ENCODE measurements around the gene FAM83G. TPM values are rescaled to one million over a fixed set of nuclear protein-coding genes. Genes with fewer than 3 reads are reported as not detected.

Gene FAM83G
- total RNA-seq, 1 experiment from 2014 or later = 38.7 TPM

DNA sequence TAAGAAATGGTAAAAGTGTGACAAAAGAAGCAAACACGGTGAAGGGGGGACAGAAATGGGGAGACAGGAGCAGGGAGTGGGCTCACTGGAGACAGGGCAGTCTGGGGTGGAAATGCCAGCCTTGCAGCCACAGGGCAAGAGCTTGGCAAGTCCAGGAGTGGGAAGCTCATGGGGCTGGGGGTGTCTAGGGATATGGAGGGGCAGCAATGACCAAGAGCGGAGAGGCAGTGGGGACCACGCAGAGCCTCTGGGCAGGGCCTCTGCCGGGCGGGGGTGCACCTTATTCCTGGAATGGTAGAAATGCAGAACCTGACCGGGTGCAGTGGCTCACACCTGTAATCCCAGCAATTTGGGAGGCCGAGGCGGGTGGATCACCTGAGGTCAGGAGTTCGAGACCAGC, 40.0 kb downstream of the FAM83G start:
- H3K27me3 ChIP-seq (ENCODE audit: insufficient read depth, low read length) = no peaks in the 10 kb centered on the region
- no CpG with 5 or more reads among the region's 9 CpGs for WGBS (ENCODE audit: extremely low coverage, insufficient read length, low lambda C conversion rate)
- no peaks in the 10 kb centered on the region for H3K9me3 ChIP-seq (ENCODE audit: control insufficient read depth, low read depth, low read length)
- no peak overlapping the region for H3K23ac ChIP-seq (ENCODE audit: insufficient read length, low read depth, low read length)
- H4K8ac ChIP-seq (replicated peaks; ENCODE audit: insufficient read length, low read depth, low read length) = no peak overlapping the region
- H2AFZ ChIP-seq (ENCODE audit: low read length) = no peak overlapping the region
- H2BK15ac ChIP-seq (ENCODE audit: low read depth, low read length) = no peak overlapping the region
- Mint-ChIP-seq H3K27ac (peak overlapping the region in 1 of 3 experiments; percentile 81; a peak in 1 of 7 replicates), H3K4me3 (no peak overlapping the region; a peak in 1 of 5 replicates), H3K36me3 (ENCODE audit: insufficient read depth in 1 of 3, low read depth in 3 of 3) (peaks cover 0 to 4% (median 2%) of the 10 kb centered on the region in 3 experiments; a peak in 1 of 7 replicates), H3K27me3 (ENCODE audit: low read depth) (no peaks in the 10 kb centered on the region), H3K4me1 (peaks cover 30 to 35% of the 10 kb centered on the region in 2 experiments), H3K9me3 (no peaks in the 10 kb centered on the region)
- H3K9ac ChIP-seq (ENCODE audit: extremely low read depth, insufficient read length, low read length) = no peak overlapping the region
- no peak overlapping the region for H3T11ph ChIP-seq (ENCODE audit: low read length)
- H2BK5ac ChIP-seq (ENCODE audit: insufficient read length, low read length) = no peak overlapping the region
- no peak overlapping the region for H3K14ac ChIP-seq (ENCODE audit: insufficient read depth, low read length)
- H3K27ac ChIP-seq (ENCODE audit: insufficient read length, low read depth, low read length) = no peak overlapping the region
- no peaks in the 10 kb centered on the region for H3K4me1 ChIP-seq (ENCODE audit: insufficient read depth, low read length)
- H3K23me2 ChIP-seq (ENCODE audit: insufficient read length, low read depth, low read length, poor library complexity, severe bottlenecking) = no peaks in the 10 kb centered on the region
- H4K91ac ChIP-seq (ENCODE audit: insufficient read length, low read depth, low read length) = no peak overlapping the region
- H2BK20ac ChIP-seq (ENCODE audit: low read depth, low read length, poor library complexity, severe bottlenecking) = no peak overlapping the region
- no peak overlapping the region for H2AK5ac ChIP-seq (ENCODE audit: insufficient read length, low read length)
- no peak overlapping the region for H3K18ac ChIP-seq (ENCODE audit: insufficient read length, low read depth, low read length)
- H3K79me1 ChIP-seq (ENCODE audit: insufficient read depth, low read depth, low read length, poor library complexity, severe bottlenecking) = no peaks in the 10 kb centered on the region
- H3K4ac ChIP-seq (ENCODE audit: low read depth, low read length) = no peak overlapping the region
- no peak overlapping the region for H3K4me2 ChIP-seq (ENCODE audit: insufficient read depth, insufficient read length, low read length)
- no peak overlapping the region for H4K5ac ChIP-seq (ENCODE audit: insufficient read length, low read depth, low read length)
- no peak overlapping the region for H3K56ac ChIP-seq (ENCODE audit: insufficient read length, low read depth, low read length)
- DNase-seq = no peak
- H2BK12ac ChIP-seq (ENCODE audit: insufficient read length, low read depth, low read length) = no peak overlapping the region
- no peaks in the 10 kb centered on the region for H4K20me1 ChIP-seq (ENCODE audit: control insufficient read depth, insufficient read depth, insufficient read length)
- TF ChIP-seq, protein P1, sequence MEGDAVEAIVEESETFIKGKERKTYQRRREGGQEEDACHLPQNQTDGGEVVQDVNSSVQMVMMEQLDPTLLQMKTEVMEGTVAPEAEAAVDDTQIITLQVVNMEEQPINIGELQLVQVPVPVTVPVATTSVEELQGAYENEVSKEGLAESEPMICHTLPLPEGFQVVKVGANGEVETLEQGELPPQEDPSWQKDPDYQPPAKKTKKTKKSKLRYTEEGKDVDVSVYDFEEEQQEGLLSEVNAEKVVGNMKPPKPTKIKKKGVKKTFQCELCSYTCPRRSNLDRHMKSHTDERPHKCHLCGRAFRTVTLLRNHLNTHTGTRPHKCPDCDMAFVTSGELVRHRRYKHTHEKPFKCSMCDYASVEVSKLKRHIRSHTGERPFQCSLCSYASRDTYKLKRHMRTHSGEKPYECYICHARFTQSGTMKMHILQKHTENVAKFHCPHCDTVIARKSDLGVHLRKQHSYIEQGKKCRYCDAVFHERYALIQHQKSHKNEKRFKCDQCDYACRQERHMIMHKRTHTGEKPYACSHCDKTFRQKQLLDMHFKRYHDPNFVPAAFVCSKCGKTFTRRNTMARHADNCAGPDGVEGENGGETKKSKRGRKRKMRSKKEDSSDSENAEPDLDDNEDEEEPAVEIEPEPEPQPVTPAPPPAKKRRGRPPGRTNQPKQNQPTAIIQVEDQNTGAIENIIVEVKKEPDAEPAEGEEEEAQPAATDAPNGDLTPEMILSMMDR (conservative IDR thresholded peaks at IDR 0.05) = no peak
- H2BK120ac ChIP-seq (ENCODE audit: low read depth, low read length, poor library complexity, severe bottlenecking) = no peak overlapping the region
- no peaks in the 10 kb centered on the region for H3K79me2 ChIP-seq (ENCODE audit: insufficient read depth, low read length)
